Fibroblast of the aortic adventitia (primary cell): Measurements from ENCODE around the gene KIAA0513. TPM values are rescaled to one million over a fixed set of nuclear protein-coding genes. Genes with fewer than 3 reads are reported as not detected.

Experiments
- DNase-seq: peaks from one replicate; pipeline ENCODE4 v3.0.0-alpha.2; 2010; ENCODE audit warnings: low read depth
- H3K4me3 ChIP-seq: 2 replicates; pipeline ENCODE4 v1.5.1; 2011; ENCODE audit warnings: low read depth, mild to moderate bottlenecking, control low read depth, low read length, moderate library complexity
- CTCF ChIP-seq: IDR thresholded peaks from 2 replicates; pipeline ENCODE4 v1.5.1; 2011; ENCODE audit warnings: mild to moderate bottlenecking, low read length, control low read depth, inconsistent platforms; ENCODE audit not compliant: insufficient read depth
- total RNA-seq: library from RNA; depleted of rRNA; stranded (reverse); fragments of >200 nt; gene quantifications from 2 replicates; pipeline ENCODE4 v1.2.3, GENCODE V29; 2012; ENCODE audit warnings: low replicate concordance

Gene KIAA0513
- total RNA-seq, 1 donor, result 28.3 TPM

GRCh38 chr16:85042606-85043005 lies 15.0 kb downstream of the KIAA0513 start:
- no peak overlapping the region for H3K4me3 ChIP-seq
- TF ChIP-seq CTCF, result no peak
- DNase-seq, result no peak

GRCh38 chr16:85045077-85045476 lies 17.5 kb downstream of the KIAA0513 start:
- DNase-seq, result no peak

GRCh38 chr16:85045641-85046471 lies 18.3 kb downstream of the KIAA0513 start:
- H3K4me3 ChIP-seq, result no peak overlapping the region
- no peak for TF ChIP-seq CTCF
- no peak for DNase-seq

More at GRCh38 chr16:85045077-85045476, 17.5 kb downstream of the KIAA0513 start:
- H3K4me3 ChIP-seq, result no peak overlapping the region
- TF ChIP-seq CTCF, result no peak

GRCh38 chr16:85046472-85046916 lies 18.9 kb downstream of the KIAA0513 start:
- no peak for TF ChIP-seq CTCF
- DNase-seq, result no peak
- no peak overlapping the region for H3K4me3 ChIP-seq

GRCh38 chr16:85046931-85047866 lies 19.6 kb downstream of the KIAA0513 start:
- no peak for DNase-seq
- no peak overlapping the region for H3K4me3 ChIP-seq

More at GRCh38 chr16:85046931-85047866, 19.6 kb downstream of the KIAA0513 start:
- no peak for TF ChIP-seq CTCF
